DND-41 (cell line): Measurements from ENCODE around the gene SRMS.
A peak's percentile ranks its signal among the peaks of the same experiment; 100 is the strongest.

Experiments used
- ATAC-seq: fragments of 200-7000 bp; cut with Tn5 transposase; 3 replicates; pipeline ENCODE4 v1.9.1; 2021; ENCODE audit warnings: low read depth; ENCODE audit not compliant: insufficient read depth
- DNase-seq: peaks from one replicate; pipeline ENCODE4 v3.0.0-alpha.2; 2020
- H2AFZ ChIP-seq: 2 replicates; pipeline ENCODE4 v1.6.0; 2012; ENCODE audit warnings: low read depth, low read length
- H3K27ac ChIP-seq: 2 replicates; pipeline ENCODE4 v1.5.1; 2012; ENCODE audit warnings: low read length, inconsistent platforms
- H3K27me3 ChIP-seq: fragments of 200-600 bp; sonication (generic); 2 replicates; pipeline ENCODE4 v1.6.0; 2012; ENCODE audit warnings: low read length, mild to moderate bottlenecking, inconsistent platforms; ENCODE audit not compliant: insufficient read depth, poor library complexity
- H3K36me3 ChIP-seq: 2 replicates; pipeline ENCODE4 v1.5.1; 2012; ENCODE audit warnings: low read length, inconsistent platforms; ENCODE audit not compliant: insufficient read depth
- H3K4me1 ChIP-seq: 2 replicates; pipeline ENCODE4 v1.5.1; 2012; ENCODE audit warnings: mild to moderate bottlenecking, low read length; ENCODE audit not compliant: insufficient read depth
- H3K4me2 ChIP-seq: 2 replicates; pipeline ENCODE4 v1.6.0; 2012; ENCODE audit warnings: mild to moderate bottlenecking, moderate library complexity, low read length, inconsistent platforms; ENCODE audit not compliant: insufficient read depth
- H3K4me3 ChIP-seq, 2 experiments: fragments of 200-600 bp in 1 of 2; shearing (Covaris generic) in 1 of 2; 2 replicates each; pipeline ENCODE4 v1.5.1; 2012 to 2016; ENCODE audit warnings: inconsistent platforms in 2 of 2, low read length in 2 of 2, mild to moderate bottlenecking in 2 of 2, low read depth in 1 of 2, moderate library complexity in 1 of 2
- H3K79me2 ChIP-seq: 2 replicates; pipeline ENCODE4 v1.6.0; 2012; ENCODE audit warnings: low read length, inconsistent platforms; ENCODE audit not compliant: insufficient read depth
- H3K9ac ChIP-seq: 2 replicates; pipeline ENCODE4 v1.6.0; 2012; ENCODE audit warnings: low read depth, mild to moderate bottlenecking, inconsistent platforms, low read length, moderate library complexity
- H3K9me3 ChIP-seq: 2 replicates; pipeline ENCODE4 v1.5.1; 2012; ENCODE audit warnings: low read length, moderate library complexity, mild to moderate bottlenecking, inconsistent platforms; ENCODE audit not compliant: insufficient read depth, severe bottlenecking
- H4K20me1 ChIP-seq: 2 replicates; pipeline ENCODE4 v1.6.0; 2012; ENCODE audit warnings: low read length; ENCODE audit not compliant: insufficient read depth
- EZH2 ChIP-seq: IDR thresholded peaks from 3 replicates; pipeline ENCODE4 v1.6.1; 2012; ENCODE audit warnings: borderline replicate concordance, low read depth, mild to moderate bottlenecking, moderate library complexity, low read length, inconsistent platforms; ENCODE audit not compliant: severe bottlenecking
- TF ChIP-seq, protein P1 (sequence below): IDR thresholded peaks from 2 replicates; pipeline ENCODE4 v1.5.1; 2012; ENCODE audit warnings: borderline replicate concordance, low read length, moderate library complexity, mild to moderate bottlenecking; ENCODE audit not compliant: poor library complexity, severe bottlenecking; ENCODE audit errors: extremely low read depth

SRMS gene

DNA sequence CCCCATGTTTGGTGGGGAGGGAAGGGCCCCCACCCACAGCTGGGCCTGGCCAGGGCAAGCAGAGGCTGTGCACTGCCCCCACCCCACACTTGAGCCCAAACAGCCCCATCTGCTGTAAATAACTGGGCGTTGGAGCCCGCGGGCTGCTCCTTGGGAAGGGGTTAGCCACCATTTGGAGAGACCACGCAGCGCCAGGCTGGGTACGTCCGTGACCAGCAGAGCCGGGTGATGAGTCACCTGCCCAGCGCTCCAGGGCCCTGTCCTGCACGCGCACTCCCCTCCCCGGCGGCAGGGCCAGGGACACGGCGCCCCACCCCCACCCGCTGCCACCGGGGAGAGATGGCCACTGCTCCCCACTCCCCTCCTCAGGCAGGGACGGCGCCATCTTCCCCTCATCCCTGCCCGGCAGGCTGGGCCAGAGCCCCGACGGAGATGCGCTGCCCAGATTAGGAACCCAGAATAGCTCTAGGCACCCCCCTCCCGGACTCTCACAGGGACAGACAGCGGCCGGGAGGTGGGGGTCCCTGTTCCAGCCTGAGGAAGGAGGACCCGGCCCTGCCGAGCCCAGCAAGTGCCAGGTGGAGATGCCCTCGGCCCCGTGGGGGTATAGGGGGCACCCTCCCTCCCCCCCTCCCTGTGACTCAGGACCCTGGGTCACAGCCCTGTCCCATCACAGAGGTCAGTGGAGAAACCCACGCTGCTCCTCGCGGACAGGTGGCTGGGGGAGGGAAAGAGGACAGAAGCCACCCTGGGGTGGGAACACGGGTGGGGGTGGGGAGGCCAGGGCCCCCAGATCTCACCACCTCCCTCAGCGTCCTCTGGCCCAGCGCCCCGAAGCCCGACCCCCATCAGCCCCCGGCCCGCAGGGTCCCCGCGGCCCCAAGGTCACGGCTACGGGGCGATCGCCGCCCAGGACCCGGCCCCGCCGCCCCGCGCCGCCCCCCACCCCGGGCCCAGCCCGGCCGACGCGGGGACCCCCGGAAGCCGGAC lies 49.3 kb downstream of the SRMS start:
- Histone ChIP-seq H3K79me2 (no peaks in the 10 kb centered on the region), H3K4me2 (no peak overlapping the region), H2AFZ (no peak overlapping the region), H3K27ac (no peak overlapping the region), H3K27me3 (no peaks in the 10 kb centered on the region), H4K20me1 (peaks cover 13% of the 10 kb centered on the region; the same call in 1 of the 2 replicates), H3K9ac (no peak overlapping the region), H3K4me1 (peaks cover 9% of the 10 kb centered on the region), H3K36me3 (no peaks in the 10 kb centered on the region), H3K9me3 (no peaks in the 10 kb centered on the region), H3K4me3 (no peak overlapping the region)
- TF ChIP-seq, protein P1, sequence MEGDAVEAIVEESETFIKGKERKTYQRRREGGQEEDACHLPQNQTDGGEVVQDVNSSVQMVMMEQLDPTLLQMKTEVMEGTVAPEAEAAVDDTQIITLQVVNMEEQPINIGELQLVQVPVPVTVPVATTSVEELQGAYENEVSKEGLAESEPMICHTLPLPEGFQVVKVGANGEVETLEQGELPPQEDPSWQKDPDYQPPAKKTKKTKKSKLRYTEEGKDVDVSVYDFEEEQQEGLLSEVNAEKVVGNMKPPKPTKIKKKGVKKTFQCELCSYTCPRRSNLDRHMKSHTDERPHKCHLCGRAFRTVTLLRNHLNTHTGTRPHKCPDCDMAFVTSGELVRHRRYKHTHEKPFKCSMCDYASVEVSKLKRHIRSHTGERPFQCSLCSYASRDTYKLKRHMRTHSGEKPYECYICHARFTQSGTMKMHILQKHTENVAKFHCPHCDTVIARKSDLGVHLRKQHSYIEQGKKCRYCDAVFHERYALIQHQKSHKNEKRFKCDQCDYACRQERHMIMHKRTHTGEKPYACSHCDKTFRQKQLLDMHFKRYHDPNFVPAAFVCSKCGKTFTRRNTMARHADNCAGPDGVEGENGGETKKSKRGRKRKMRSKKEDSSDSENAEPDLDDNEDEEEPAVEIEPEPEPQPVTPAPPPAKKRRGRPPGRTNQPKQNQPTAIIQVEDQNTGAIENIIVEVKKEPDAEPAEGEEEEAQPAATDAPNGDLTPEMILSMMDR, result no peak
- DNase-seq, result no peak
- no peak for ATAC-seq

GRCh38 chr20:63497138-63497945 lies 50.2 kb downstream of the SRMS start:
- Histone ChIP-seq H3K27ac (no peak overlapping the region), H3K79me2 (no peaks in the 10 kb centered on the region), H3K9ac (no peak overlapping the region), H4K20me1 (peaks cover 13% of the 10 kb centered on the region; the same call in 1 of the 2 replicates), H3K4me1 (peaks cover 9% of the 10 kb centered on the region), H3K9me3 (no peaks in the 10 kb centered on the region), H3K27me3 (no peaks in the 10 kb centered on the region), H3K4me3 (no peak overlapping the region), H2AFZ (no peak overlapping the region), H3K4me2 (no peak overlapping the region), H3K36me3 (no peaks in the 10 kb centered on the region)
- TF ChIP-seq, protein P1, result no peak
- no peak for TF ChIP-seq EZH2
- no peak for DNase-seq
- ATAC-seq, result no peak

- H3K4me1 ChIP-seq, result peaks cover 9% of the 10 kb centered on the region
- H3K9ac ChIP-seq, result peak overlapping the region; percentile 42; the same call in 1 of the 2 replicates
- no peak for TF ChIP-seq EZH2
- TF ChIP-seq, protein P1, result no peak
- H3K9me3 ChIP-seq, result no peaks in the 10 kb centered on the region
- no peak overlapping the region for H3K27ac ChIP-seq
- DNase-seq (no peak), ATAC-seq (no peak)
- H3K36me3 ChIP-seq, result no peaks in the 10 kb centered on the region
- H2AFZ ChIP-seq, result peak overlapping the region; percentile 69; the same call in 1 of the 2 replicates
- no peaks in the 10 kb centered on the region for H3K27me3 ChIP-seq
- H3K4me2 ChIP-seq, result peak overlapping the region; percentile 61
- peaks cover 13% of the 10 kb centered on the region; the same call in 1 of the 2 replicates for H4K20me1 ChIP-seq
- no peaks in the 10 kb centered on the region for H3K79me2 ChIP-seq
- H3K4me3 ChIP-seq, result peak overlapping the region in 1 of 2 experiments; percentile 41; a peak in 1 of 4 replicates
Observed at GRCh38 chr20:63496596-63497120, 50.9 kb downstream of the SRMS start.
